BJ (cell line): Measurements from ENCODE around the gene ARRDC5. TPM values are rescaled to one million over a fixed set of nuclear protein-coding genes. Genes with fewer than 3 reads are reported as not detected.
"Not testable (repeated sequence)": the region's sequence is repeated elsewhere in the genome, so short reads cannot be mapped to it uniquely, and the experiment has no call there.

ENCODE experiments used
- CTCF ChIA-PET: fragments of 350-600 bp; formaldehyde crosslinking; extraction: SDS; loops from one replicate; lab custom pipeline; 2021; ENCODE audit warnings: antibody characterized with exemption, inconsistent platforms; lab: Yijun Ruan, JAX
- POLR2A ChIA-PET: fragments of 300-600 bp; sonication (Branson Sonifier 250); formaldehyde crosslinking; extraction: SDS; loops from one replicate; lab custom pipeline; 2021; ENCODE audit warnings: antibody characterized with exemption; lab: Charles Lee
- DNase-seq: peaks from one replicate; pipeline ENCODE4 v3.0.0-alpha.2; 2011; ENCODE audit warnings: low read depth
- H3K27me3 ChIP-seq: 2 replicates; pipeline ENCODE4 v1.6.0; 2011; ENCODE audit warnings: low read length; ENCODE audit not compliant: control insufficient read depth, insufficient read depth
- H3K36me3 ChIP-seq: 2 replicates; pipeline ENCODE4 v1.5.1; 2011; ENCODE audit warnings: low read length; ENCODE audit not compliant: control insufficient read depth, insufficient read depth
- H3K4me3 ChIP-seq: 2 replicates; pipeline ENCODE4 v1.5.1; 2011; ENCODE audit warnings: low read depth, mild to moderate bottlenecking, control low read depth, low read length
- polyA plus RNA-seq: library from polyadenylated mRNA; depleted of rRNA; stranded (reverse); fragments of >200 nt; gene quantifications from 2 replicates; pipeline ENCODE4 v1.2.3, GENCODE V29; 2011
- TF ChIP-seq, protein P1 (sequence below): IDR thresholded peaks from 2 replicates; pipeline ENCODE4 v1.5.1; 2011; ENCODE audit warnings: low read depth, mild to moderate bottlenecking, control low read depth, inconsistent platforms, low read length, moderate library complexity; ENCODE audit not compliant: insufficient read depth

The ARRDC5 gene
- polyA plus RNA-seq, 1 experiment, result not detected

DNA sequence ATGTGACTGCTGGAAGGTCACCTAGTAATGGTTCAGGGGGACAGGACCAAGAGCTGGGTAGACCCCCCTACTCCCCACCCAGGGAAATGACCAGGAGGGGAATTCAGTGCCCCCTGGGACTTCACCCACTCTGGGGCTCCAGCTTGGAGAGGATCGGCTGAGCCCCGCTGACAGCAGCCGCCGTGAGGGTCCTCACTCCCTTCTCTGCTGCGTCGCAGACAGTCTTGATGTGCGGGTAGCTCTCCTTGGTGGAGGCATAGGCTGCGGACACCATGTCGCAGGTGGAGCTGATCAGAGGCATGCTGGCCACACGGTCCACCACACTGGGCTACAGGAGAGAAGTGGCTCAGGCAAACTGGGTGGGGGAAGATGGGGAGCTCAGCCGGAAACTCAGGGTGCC, 43.0 kb downstream of the ARRDC5 start:
- Histone ChIP-seq H3K4me3 (no peak overlapping the region), H3K27me3 (no peaks in the 10 kb centered on the region), H3K36me3 (peaks cover 31% of the 10 kb centered on the region)
- POLR2A ChIA-PET, result interaction anchor here (0.6 kb wide), 1 partner anchor 14 kb away, joined by 3 read pairs; no protein-coding TSS in a partner anchor
- CTCF ChIA-PET, result interaction anchor here (1.1 to 1.9 kb wide), 3 partner anchors 8 to 49 kb away, joined by 3 to 7 read pairs (median 7); no protein-coding TSS in a partner anchor
- DNase-seq, result no peak
- TF ChIP-seq, protein P1, sequence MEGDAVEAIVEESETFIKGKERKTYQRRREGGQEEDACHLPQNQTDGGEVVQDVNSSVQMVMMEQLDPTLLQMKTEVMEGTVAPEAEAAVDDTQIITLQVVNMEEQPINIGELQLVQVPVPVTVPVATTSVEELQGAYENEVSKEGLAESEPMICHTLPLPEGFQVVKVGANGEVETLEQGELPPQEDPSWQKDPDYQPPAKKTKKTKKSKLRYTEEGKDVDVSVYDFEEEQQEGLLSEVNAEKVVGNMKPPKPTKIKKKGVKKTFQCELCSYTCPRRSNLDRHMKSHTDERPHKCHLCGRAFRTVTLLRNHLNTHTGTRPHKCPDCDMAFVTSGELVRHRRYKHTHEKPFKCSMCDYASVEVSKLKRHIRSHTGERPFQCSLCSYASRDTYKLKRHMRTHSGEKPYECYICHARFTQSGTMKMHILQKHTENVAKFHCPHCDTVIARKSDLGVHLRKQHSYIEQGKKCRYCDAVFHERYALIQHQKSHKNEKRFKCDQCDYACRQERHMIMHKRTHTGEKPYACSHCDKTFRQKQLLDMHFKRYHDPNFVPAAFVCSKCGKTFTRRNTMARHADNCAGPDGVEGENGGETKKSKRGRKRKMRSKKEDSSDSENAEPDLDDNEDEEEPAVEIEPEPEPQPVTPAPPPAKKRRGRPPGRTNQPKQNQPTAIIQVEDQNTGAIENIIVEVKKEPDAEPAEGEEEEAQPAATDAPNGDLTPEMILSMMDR, result no peak

DNA sequence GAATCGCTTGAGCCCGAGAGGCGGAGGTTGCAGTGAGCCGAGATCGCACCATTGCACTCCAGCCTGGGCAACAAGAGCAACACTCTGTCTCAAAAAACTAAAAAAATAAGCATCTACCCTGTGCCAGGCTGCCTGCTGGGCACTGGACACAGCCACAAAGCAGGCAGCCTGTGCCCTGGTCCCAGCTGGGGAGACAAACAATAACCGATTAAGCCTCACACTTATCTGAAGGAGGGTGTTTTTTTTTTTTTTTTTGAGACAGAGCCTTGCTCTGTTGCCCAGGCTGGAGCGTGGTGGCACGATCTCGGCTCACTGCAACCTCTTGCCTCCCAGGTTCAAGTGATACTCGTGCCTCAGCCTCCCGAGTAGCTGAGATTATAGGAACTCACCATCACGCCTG, 46.2 kb downstream of the ARRDC5 start:
- DNase-seq, H3K27me3 ChIP-seq, H3K4me3 ChIP-seq, POLR2A ChIA-PET: not testable (repeated sequence)
- CTCF ChIA-PET, result interaction anchor here (0.7 to 13.8 kb wide), 4 partner anchors 18 to 182 kb away, joined by 3 to 225 read pairs (median 4); no protein-coding TSS in a partner anchor
- peaks cover 43% of the 10 kb centered on the region for H3K36me3 ChIP-seq

DNA sequence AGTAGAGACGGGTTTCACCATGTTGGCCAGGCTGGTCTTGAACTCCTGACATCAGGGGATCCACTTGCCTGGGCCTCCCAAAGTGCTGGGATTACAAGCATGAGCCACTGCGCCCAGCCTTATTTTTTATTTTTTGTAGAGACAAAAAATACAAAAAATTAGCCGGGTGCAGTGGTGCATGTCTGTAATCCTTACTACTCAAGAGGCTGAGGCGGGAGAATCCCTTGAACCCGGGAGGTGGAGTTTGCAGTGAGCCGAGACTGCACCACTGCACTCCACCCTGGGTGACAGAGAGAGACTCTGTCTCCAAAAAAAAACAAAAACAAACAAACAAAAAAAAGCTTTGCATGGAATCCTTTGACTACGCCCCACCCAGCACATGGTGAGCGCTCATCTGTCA, 49.2 kb downstream of the ARRDC5 start:
- H3K27me3 ChIP-seq, H3K4me3 ChIP-seq, POLR2A ChIA-PET, DNase-seq: not testable (repeated sequence)
- CTCF ChIA-PET, result interaction anchor here (0.6 to 13.8 kb wide), 3 partner anchors 41 to 584 kb away, joined by 3 to 225 read pairs (median 5); no protein-coding TSS in a partner anchor
- H3K36me3 ChIP-seq, result peaks cover 34% of the 10 kb centered on the region

DNA sequence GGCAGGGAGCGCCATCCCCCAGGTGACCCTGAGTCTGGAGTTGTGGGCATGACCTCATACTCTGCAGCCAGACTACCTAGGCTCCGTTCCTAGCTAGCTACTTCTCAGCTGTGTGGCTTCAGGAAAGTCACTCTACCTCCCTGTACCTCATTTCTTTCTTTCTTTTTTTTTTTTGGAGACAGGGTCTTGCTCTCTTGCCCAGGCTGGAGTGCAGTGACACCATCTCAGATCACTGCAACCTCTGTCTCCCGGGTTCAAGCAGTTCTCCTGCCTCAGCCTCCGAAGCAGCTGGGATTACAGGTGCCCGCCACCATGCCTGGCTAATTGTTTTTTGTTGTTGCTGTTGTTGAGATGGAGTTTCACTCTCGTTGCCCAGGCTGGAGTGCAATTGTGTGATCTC, 50.2 kb downstream of the ARRDC5 start:
- TF ChIP-seq, protein P1, result no peak
- peaks cover 43% of the 10 kb centered on the region for H3K36me3 ChIP-seq
- ChIA-PET CTCF (interaction anchor here (1.1 to 13.8 kb wide), 6 partner anchors 8 to 184 kb away, joined by 3 to 225 read pairs (median 16); no protein-coding TSS in a partner anchor), POLR2A (no interaction called here)
- H3K27me3 ChIP-seq, result no peaks in the 10 kb centered on the region
- DNase-seq, result no peak
- no peak overlapping the region for H3K4me3 ChIP-seq

DNA sequence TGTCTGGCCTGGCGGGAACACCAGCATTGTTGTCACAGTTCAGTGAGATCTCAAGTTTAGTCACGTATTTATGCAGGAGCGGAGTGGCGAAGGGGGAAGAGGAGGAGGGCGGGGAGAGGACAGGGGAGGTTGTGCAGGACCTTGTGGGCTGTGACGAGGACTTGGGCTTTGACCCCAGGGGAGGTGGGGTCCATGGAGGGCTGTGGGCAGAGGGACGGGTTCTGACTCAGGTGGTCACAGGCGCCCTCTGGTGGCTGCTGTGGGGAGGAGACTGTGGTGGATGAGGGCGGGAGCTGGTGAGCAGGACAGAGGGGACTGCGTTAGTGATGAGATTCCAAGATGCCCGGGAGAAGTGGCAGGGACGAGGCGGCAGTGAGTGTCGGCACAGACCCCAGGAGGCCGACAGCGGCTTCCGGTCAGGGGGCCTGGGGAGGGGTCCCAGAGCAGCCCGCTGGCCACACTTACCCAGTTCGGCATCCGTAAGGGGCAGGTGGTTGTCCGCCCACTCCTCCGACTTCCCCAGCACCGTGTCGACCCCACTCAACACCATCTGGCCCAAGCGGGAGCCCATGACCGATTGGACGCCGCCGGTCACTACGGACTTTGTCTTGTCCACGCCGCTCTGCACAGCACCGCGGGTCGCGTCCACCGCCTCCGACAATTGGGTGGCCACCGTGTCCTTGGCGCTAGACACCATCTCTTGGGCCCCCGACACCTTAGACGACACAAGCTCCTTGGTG, 51.0 kb downstream of the ARRDC5 start:
- peaks cover 42% of the 10 kb centered on the region for H3K36me3 ChIP-seq
- TF ChIP-seq, protein P1, result peak; percentile 88
- no peak for DNase-seq
- ChIA-PET CTCF (interaction anchor here (0.6 to 13.8 kb wide), 23 partner anchors 8 to 387 kb away, joined by 3 to 225 read pairs (median 6); no protein-coding TSS in a partner anchor), POLR2A (no interaction called here)
- no peaks in the 10 kb centered on the region for H3K27me3 ChIP-seq
- H3K4me3 ChIP-seq, result no peak overlapping the region

DNA sequence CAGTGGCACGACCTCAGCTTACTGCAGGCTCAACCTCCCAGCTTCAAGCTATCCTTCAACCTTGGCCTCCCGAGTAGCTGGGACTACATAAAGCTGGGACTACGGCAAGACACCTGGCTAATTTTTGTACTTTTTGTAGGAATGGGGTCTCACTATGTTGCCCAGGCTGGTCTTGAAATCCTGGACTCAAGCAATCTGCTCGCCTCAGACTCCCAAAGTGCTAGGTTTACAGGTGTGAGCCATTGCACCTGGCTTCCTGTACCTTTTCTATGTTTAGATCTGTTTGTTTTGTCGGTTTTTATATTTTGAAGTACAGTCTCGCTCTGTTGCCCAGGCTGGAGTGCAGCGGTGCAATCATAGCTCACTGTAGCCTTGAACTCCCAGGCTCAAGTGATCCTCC, 53.7 kb downstream of the ARRDC5 start:
- TF ChIP-seq, protein P1, result no peak
- Histone ChIP-seq H3K36me3 (peaks cover 42% of the 10 kb centered on the region), H3K4me3 (no peak overlapping the region), H3K27me3 (no peaks in the 10 kb centered on the region)
- DNase-seq, result no peak
- ChIA-PET POLR2A (no interaction called here), CTCF (interaction anchor here (0.9 to 13.8 kb wide), 3 partner anchors 18 to 42 kb away, joined by 3 to 225 read pairs (median 7); partner anchors contain the start of gene PLIN3)
